Mucosa of gallbladder (tissue), 1 donor: ENCODE data around the gene SAMD1. TPM values are rescaled to one million over a fixed set of nuclear protein-coding genes. Genes with fewer than 3 reads are reported as not detected.
A peak's percentile ranks its signal among the peaks of the same experiment; 100 is the strongest.
"Not testable (repeated sequence)": the region's sequence is repeated elsewhere in the genome, so short reads cannot be mapped to it uniquely, and the experiment has no call there.

Source experiments
- DNase-seq: peaks from one replicate; pipeline ENCODE4 v3.0.0-alpha.2; 2020; ENCODE audit warnings: low spot score
- total RNA-seq: library from RNA; stranded (reverse); gene quantifications from one replicate; pipeline ENCODE4 v1.2.1, GENCODE V29; 2021
- donor health status: DM: no; HTN: no; CAD: no.

The SAMD1 gene
- total RNA-seq, 1 donor from 2014 or later: 56.5 TPM

GRCh38 chr19:14061081-14061749 is 29.3 kb downstream of the SAMD1 start:
- DNase-seq: peak; percentile 48

- DNase-seq: no peak
Observed at GRCh38 chr19:14059652-14060155, 30.8 kb downstream of the SAMD1 start.

- no peak for DNase-seq
Observed at GRCh38 chr19:14059093-14059480, 31.5 kb downstream of the SAMD1 start.

- no peak for DNase-seq
Observed at GRCh38 chr19:14058182-14059092, 32.1 kb downstream of the SAMD1 start.

DNA sequence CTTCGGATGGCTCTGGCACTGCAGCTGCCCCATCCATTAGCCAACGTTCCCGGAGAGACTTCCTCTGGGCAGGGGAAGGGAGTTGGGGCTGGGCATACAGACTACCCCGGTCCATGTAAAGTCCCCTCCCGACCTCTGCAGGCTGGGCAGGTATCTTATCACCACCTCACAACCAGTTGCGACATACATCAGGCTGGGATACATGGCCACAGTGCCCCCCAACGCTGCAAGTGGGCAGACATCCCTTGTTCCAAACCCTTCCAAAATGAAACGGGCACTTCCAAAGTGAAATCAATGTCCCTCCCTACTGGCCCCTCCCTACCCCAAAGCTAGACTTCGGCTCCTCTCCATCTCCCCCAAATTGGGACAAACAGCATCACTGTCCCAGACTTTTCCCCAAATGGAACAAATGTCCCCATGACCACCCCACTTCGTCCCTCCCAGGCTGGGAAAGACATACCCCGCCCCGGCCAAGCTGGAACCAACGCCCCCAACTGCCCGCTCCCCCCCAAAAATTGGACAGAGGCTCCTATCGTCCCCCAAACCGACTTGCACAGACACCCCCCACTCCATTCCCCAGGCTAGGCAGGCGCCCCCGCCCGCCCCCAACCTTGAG is 33.7 kb downstream of the SAMD1 start:
- no peak for DNase-seq

DNA sequence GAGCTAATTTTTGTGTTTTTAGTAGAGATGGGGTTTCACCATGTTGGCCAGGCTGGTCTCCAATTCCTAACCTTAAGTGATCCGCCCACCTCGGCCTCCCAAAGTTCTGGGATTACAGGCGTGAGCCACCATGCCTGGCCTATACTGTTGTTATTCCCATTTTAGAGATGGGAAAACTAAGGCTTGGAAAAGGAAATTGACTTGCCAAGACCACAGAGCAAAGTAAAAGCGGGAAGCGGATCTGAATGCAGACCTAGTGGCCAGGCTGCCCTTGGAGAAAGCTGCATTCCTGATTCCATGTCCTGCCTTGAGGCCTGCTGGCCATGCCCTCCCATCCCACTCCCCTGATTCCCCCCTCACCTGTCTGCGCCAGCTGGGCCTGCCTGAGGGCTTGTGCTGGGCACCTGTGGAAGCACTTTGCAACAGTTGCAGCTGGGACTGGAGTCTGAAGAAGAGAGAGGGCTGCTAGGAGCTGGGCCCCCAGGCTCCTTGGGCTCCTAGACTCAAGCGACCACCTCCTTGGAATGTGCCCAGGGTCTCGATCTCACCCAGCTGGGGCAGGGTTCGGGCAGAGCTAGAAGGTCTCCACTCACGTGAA is 34.4 kb downstream of the SAMD1 start:
- no peak for DNase-seq

GRCh38 chr19:14055396-14055795 is 35.2 kb downstream of the SAMD1 start:
- DNase-seq: no peak

GRCh38 chr19:14054721-14055120 is 35.8 kb downstream of the SAMD1 start:
- DNase-seq: no peak

- no peak for DNase-seq
Observed at GRCh38 chr19:14054099-14054498, 36.5 kb downstream of the SAMD1 start.

GRCh38 chr19:14053500-14053899 is 37.1 kb downstream of the SAMD1 start:
- no peak for DNase-seq

- no peak for DNase-seq
Observed at GRCh38 chr19:14053032-14053431, 37.5 kb downstream of the SAMD1 start.

DNA sequence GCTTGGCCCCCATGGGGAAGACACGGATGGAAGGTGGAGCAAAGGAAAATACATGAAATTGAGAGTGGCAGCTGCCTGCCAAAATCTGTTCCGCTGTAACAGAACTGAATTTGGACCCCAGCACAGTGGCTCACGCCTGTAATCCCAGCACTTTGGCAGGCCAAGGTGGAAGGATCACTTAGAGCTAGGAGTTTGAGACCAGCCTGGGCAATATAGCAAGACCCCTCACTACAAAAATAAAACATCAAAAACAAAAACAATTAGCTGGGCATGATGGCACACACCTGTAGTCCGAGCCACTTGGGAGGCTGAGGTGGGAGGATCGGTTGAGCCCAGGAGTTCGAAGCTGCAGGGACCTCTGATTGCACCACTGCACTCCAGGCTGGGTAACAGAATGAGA is 38.1 kb downstream of the SAMD1 start:
- no peak for DNase-seq

DNA sequence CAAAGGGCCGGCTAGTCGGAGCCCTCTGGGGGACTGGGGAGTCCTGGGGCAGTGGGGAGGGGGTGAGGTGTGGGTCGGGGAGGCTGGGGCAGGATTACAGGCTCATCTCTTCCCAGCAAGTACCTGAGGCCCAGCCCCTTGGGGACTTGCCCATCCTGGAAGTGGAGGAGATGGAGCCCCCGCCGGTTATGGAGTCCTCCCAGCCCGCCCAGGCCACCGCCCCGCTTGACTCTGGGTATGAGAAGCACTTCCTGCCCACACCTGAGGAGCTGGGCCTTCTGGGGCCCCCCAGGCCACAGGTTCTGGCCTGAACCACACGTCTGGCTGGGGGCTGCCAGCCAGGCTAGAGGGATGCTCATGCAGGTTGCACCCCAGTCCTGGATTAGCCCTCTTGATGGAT is 38.6 kb downstream of the SAMD1 start:
- DNase-seq: no peak

DNA sequence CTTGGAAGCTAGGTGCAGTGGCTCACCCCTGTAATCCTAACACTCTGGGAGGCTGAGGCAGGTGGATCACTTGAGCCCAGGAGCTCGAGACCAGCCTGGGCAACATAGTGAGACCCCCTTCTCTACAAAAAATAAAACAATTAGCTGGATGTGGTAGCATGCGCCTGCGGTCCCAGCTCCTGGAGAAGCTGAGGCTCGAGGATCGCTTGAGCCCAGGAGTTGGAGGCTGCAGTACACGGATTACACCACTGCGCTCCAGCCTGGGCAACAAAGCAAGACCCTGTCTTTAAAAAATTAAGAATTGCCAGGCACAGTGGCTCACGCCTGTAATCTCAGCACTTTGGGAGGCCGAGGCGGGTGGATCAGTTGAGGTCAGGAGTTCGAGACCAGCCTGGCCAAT is 39.6 kb downstream of the SAMD1 start:
- not testable (repeated sequence) for DNase-seq

DNA sequence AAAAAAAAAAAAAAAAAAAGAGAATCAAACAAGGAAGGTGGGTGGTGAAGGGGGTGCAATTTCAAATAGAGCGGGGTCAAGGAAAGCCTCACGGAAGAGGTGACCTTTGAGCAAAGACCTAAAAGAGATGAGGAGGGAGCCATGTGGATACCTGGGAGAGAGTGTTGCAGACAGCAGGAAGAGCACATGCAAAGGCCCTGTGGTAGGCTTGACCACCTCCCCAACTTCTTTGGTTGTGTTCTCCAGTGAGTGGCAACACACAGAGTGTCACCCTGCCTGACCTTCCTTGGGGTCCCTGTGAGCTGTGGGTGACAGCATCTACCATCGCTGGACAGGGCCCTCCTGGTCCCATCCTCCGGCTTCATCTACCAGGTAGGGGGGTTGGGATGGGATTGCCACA is 40.0 kb downstream of the SAMD1 start:
- no peak for DNase-seq

DNA sequence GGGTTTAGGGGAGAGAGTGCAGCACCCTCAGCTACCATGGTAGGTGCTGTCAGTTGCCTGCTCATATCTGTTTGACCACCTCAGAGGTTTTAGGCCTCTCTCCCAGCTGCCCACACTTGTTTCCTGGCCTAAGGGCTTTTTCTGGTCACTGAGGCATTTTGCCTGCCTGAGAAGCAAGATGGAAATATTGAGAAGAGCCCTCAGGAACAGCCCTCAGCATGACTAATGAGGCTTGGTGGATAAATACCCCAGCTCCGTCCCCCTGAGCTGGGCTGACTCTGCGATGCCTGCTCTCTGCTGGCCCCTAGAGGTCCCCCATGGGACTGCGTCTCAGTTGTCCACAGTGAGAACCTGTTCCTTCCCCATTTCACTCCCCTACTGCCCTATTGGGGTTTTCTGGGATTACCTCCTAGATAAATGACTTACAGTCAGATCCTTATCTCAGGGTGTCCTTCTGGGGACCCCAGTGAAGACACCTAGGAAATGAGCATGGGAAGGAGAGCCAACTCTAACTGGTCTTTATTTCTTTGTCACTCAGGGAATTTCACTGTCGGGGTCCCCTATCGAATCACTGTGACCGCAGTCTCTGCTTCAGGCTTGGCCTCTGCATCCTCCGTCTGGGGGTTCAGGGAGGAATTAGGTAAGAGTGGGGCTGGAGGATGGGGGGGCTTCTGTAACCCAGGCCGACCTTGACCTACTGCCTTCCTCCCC is 42.0 kb downstream of the SAMD1 start:
- peak; percentile 49 for DNase-seq

DNA sequence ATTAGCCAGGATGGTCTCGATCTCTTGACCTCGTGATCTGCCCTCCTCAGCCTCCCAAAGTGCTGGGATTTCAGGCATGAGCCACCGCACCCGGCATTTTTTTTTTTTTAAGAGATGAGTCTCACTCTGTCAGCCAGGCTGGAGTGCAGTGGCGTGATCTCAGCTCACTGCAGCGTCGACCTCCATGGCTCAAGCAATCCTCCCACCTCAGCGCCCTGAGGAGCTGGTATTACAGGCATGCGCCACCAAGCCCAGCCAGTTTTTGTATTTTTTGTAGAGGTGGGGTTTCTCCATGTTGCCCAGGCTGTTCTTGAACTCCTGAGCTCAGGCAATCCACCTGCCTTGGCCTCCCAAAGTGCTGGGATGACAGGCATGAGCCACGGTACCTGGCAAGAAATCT is 42.7 kb downstream of the SAMD1 start:
- not testable (repeated sequence) for DNase-seq

DNA sequence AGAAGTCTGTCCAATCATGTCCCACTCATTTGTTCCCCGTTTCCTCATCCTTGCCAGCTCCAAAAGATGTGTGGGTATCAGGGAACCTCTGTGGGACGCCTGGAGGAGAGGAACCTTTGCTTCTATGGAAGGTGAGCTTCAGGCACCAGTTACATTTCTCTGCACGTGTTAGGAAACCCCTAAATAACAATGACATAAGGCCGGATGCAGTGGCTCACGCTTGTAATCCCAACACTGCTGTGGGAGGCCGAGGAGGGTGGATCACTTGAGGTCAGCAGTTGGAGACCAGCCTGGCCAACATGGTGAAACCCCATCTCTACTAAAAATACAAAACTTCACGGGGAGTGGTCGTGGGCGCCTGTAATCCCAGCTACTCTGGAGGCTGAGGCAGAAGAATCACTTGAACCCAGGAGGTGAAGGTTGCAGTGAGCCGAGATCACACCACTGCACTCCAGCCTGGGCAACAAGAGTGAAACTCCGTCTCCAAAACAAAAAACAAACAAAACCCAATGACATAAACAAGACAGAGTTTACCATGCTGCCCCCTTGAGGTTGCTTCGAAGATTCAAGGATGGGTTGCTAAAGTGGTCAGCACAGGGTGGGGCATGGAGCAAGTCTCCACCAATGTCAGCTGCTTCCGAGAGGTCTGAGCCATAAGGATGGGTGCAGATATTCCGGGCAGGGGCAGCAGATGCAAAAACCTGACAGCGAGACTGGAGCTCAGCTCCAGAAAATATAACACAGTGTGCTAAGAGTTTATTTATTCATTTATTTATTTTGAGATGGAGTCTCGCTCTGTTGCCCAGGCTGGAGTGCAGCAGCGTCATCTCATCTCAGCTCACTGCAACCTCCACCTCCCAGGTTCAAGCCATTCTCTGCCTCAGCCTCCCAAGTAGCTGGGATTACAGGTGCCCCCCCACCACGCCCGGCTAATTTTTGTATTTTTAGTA is 47.6 kb downstream of the SAMD1 start:
- DNase-seq: peak; percentile 39

DNA sequence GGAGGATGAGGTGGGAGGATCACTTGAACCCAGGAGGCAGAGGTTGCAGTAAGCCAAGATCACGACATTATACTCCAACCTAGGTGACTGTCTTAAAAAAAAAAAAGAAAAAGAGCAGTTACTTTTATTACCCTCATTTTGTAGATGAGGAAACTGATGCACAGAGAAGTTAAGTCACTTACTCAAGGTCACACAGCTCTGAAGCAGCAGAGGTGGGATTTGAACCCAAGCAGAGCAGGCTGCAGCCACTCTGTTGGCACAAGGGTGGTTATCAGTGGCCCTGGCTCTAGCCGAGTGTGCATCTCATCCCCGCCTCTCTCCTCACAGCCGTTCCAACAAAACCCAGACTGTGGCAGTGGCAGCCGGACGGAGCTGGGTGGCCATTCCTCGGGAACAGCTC is 51.4 kb downstream of the SAMD1 start:
- no peak for DNase-seq
